HG03045 (cell line): ENCODE results near the gene RTL9.

Experiments
- ATAC-seq: cut with Tn5 transposase; IDR thresholded peaks from one replicate; pipeline ENCODE4 v1.9.1; 2021; ENCODE audit warnings: mild to moderate bottlenecking, moderate library complexity; ENCODE audit not compliant: unreplicated experiment

Gene RTL9

DNA sequence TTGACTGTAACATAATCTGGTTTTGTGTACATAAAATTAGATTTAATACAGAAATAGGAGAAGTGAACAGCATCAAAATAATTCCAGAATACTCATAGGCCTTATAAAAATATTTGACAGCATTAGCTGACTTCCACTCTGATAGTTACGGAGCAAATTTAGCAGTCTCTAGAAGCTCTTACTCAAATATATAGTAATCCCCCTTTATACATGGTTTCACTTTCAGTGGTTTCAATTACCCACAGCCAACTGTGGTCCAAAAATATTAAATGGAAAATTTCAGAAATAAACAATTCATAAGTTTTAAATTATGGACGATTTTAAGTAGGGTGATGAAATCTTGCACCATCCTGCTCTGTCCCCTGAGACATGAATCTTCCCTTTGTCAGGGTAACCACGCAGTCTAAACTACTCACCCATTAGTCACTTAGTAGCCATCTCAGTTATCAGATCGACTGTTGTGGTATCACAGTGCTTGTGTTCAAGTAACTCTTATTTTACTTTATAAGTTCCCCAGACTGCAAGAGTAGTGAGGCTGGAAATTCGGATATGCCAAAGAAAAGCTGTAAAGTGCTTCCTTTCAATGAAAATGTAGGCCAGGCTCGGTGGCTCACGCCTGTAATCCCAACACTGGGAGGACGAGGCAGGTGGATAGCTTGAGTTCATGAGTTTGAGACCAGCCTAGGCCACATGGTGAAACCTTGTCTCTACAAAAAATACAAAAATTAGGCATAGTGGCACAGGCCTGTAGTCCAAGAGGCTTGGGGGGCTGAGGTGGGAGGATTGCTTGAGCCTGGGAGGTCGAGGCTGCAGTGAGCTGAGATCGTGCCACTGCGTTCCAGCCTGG lies 17.2 kb upstream of the RTL9 start:
- ATAC-seq, result no peak

DNA sequence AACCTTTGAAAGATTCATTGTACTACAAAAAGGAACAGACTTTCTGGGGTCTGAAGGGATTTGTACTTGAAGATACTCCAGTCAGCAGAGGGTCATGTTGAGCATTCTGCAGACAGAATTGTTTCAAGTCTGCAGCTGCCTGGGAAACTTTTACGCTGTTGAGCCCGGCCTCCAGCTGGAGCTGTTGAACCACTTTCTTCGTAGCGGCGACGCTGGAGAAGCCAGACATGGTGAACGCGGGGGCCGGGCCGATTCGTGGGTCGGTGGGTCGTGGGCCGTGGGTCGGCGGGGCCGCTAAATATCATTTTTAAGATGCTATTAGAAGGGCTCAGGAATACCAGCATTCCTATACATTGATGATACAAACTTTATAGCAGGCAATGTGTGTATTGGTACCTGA lies 12.0 kb upstream of the RTL9 start:
- ATAC-seq, result no peak

DNA sequence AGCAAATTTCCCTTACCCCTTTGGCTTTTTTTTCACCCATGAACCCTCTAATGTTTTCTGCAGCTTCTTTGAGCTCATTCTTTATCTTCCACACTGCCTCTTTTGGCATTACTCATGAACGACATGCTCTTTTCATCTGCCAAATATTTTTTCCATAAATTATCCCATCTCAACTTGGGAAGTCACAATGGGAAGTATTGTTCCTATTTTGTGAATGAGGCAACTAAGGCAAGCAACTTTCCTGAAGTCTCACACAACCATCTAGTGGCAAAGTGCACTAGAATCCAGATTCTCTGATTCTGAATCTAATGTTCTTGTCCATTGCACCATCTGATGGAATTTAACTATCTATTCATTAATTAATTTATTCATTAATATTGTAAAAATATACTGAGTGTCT lies 625 bp downstream of the RTL9 start:
- no peak for ATAC-seq

DNA sequence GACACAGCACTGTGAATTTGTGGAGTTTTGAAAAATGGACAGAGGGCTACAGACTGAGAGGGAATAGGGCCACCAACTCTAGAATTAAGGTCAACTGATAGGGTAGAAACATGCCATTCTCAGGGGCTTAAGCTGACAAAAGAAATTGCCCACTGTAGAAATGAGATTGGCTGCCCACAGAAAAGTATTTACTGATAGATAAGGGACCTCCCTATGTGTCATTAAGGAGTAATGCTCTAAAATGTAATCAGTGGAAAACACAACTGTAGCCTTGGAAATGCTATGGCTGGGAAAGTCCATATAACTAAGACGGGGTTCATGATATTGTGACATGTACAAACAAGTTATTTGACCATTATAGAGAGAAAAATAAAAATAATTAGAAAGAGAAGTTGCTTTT lies 4.6 kb downstream of the RTL9 start:
- ATAC-seq, result no peak

DNA sequence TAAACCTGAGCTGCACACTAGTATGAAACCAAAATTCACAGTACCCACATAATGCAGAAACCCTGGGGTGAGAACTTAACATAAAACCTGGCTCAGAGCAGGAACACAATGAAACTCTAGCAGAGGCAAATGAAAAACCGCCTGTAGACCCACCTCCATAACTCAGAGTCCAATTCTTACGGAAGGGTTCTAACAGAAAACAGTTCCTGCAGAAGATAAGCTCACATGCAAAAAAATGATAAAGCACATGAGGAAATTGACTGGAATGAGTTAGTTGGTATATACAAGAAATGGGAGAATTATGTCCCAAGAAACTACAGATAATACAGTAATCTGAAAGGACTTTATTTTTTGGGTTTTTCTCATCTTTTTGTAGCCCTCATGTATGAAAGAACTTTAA lies 14.7 kb downstream of the RTL9 start:
- no peak for ATAC-seq

DNA sequence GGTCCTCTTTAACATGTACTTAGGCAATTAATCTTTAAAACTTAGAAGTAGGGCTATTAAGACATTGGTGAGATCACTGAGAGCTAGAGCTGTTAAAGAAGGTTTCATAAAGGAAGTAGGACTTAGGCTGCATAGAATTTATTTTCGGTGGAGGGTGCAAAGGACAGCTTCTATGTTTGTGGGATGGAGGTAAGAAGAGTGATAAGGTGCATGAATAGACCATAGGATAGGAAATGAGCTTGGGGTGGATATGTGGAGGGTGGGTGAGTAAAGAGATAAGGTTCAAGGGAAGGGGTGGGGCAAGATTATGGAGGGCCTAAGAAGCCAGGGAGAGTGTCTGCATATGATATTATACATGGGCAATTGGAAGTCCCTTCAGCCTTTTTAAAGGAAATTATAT lies 15.9 kb downstream of the RTL9 start:
- no peak for ATAC-seq

DNA sequence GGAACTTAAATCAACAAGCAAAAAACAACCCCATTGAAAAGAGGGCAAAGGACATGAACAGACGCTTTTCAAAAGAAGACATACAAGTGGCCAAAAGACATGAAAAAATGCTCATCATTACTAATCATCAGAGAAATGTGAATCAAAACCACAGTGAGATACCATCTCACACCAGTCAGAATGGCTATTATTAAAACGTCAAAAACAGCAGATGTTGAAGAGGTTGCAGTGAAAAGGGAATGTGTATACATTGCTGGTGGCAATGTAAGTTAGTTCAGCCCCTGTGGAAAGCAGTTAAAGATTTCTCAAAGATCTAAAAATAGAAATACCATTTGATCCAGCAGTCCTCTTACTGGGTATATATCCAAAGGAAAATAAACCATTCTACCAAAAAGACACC lies 22.6 kb downstream of the RTL9 start:
- ATAC-seq, result no peak

DNA sequence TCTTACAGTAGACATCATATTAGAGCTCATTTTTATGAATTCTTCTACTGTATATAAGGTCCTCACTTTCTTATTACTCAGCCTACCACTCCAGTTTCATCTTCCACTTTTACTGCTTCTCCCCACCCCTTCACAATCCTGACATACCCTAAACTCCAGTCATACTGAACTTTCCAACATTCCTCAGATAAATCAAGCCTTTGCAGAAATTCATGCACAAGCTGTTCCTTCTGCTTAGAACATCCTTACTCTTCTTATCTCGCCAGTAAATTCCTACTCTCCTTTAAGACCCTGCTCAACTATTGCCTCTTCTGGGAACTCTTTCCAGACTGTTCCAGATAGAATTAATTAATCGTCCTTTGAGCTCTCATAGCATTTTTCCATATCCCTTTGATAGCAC lies 24.8 kb downstream of the RTL9 start:
- no peak for ATAC-seq

DNA sequence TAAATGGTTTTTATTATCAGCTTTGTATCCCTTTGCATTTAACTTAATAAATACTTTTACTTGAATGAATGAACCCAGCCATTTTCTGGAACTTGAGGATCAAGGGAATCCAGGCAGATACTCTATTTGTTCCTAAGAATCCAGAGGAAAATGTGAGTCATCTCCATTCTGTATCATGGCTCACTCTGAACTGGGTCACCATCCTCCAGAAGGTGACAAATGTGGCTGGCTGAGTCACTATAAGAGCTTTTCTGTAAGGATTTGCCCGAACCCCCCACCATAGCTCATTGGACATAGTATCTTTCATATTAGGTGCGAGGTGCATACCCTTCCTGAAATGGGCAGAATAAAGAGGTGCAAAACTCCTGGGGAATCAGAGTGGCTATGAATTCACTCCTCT lies 25.8 kb downstream of the RTL9 start:
- ATAC-seq, result no peak

DNA sequence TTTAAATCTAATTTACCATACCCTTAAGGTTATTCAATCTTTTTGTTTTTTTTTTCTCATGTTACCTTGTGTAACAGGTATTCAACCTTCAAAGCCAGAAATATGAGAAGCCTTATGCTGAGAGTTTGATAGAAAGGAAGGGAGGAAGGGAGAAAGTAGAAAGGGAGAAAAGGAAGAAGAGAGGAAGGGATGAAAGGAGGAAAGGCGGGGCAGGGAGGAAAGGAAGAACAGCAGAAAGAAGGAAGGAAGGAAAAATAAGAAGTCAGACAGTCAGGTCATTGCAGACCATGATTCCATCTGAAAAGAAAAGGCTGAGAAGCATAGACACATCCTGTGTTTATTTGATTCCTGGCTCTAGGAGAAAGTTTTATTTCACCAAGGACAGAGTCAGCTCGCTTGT lies 30.9 kb downstream of the RTL9 start:
- no peak for ATAC-seq

DNA sequence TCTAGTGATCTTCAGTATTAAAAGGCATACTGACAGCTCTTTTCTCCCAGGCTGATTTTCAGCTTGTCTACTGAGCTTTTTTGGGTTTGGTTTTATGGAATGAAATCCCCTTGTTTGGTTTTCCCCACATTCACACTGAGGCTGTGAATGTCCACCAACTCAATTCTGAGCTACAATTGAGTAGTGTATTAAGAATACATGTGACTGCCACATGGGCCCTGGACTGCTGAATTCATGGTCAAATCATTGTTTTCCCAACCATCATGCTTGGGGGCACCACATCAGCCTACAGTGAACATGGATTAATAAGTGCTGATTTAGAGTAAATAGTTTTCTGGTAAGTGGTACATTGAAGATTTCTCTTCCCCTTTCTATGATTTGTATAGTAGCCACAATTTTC lies 32.4 kb downstream of the RTL9 start:
- no peak for ATAC-seq

DNA sequence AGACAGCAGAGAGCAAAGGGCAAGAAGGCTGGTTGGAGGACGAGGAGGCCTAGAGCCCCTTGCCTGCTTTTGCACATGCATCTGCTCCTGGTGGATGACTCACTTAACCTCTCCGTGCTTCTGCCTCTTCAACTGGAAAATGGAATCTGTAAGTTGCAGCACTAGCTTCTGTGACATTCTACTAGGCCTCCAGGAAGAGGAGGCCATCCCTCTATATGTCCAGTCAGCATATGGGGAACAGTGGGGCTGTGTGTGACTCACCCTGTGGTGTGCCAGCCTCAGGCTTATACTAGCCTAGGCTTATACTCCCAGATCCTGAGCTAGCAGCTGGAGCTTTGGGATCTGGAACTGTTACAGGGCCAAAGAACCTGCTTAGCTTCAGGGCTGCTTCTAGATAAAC lies 36.0 kb downstream of the RTL9 start:
- ATAC-seq, result no peak

DNA sequence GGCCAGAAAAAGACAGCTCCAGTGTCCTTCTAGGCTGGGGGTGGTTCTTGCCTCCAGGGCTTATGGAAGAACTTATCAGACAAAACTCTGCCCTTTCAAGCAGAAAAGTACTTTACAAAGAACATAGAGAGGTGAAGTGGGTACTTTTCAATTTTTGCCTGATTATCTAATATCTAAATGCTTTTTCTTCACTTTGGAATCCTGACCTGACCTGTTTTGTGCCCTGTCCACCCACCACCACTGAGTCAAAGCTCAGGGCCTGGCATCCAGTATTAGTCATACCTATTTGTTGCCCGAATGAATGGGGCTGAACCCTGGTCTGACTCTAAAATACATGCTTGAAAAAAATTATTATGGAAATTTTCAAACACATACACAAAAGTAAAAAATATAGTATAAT lies 37.2 kb downstream of the RTL9 start:
- ATAC-seq, result no peak

DNA sequence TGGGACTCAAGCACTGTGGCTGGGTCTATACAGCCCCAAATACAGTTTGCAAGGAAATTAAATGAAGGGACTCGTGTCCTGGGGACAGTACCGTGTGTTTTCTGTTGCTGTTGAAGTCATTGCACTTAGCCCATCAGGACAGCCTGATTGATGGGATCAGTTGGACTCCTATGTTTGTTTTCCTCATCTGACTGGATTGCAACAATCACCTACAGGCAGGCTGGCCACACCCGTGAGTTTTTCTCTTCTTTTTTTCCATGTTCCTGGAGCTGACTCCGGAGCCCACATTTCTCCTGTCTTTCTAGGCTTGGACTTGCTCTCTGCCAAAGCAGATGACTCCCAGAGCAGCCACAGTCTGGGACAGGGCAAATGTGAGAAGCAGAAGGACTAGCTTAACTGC lies 38.1 kb downstream of the RTL9 start:
- ATAC-seq, result no peak

DNA sequence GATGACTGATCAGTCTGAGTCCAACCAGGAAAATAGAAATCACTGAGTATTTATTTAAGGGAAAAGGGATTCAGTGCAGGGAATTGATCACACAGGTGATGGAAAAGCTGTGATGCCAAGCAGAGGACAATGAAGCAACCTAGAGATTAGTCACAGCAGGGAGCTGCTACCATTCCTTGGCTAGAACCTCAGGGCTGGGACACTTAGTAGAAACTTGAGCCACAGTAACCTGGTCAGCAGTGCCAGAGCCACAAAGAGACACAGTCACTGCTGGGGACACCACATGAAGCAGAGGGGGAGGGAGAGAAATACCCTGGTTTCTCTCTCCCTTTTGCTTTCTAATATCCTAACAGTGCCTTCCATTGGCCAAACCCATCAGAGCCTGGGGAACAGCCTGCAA lies 38.7 kb downstream of the RTL9 start:
- ATAC-seq, result no peak

DNA sequence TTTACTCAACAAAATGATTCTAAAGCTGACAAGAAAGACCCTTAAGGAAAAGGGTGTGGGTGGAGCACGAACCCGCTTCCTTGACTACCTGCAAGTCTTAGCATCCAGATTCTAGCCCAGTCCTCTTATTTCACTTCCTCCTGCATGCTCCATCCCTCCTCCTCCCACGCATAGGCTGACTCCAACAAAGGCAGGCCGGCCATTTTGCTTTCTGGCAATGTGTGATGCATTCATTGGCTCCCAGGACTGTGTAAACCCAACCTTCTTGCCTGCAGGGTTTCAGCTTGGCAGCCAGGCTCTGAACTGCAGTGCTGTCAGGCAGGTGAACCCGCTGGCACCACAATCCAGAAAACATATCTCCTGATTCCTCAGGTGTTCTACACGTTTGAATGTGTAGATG lies 39.3 kb downstream of the RTL9 start:
- ATAC-seq, result no peak

DNA sequence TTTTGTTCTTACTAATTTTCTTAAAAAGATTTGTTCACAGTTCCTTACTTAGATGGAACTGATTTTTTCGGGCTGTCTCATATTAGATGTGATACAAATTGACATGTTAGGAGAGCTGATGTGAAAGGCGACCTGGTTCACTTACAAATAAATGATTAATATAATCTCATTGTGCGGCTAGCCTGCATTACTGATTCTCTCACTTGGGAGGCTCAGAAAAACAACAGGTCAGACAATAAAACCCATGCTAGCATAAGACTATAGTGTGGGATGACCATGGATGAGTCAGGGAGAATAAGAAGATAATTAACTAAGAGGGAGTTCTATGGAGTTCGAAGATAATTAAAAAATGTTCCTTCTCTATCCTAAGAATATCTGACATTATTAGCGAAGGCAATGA lies 40.8 kb downstream of the RTL9 start:
- ATAC-seq, result no peak

DNA sequence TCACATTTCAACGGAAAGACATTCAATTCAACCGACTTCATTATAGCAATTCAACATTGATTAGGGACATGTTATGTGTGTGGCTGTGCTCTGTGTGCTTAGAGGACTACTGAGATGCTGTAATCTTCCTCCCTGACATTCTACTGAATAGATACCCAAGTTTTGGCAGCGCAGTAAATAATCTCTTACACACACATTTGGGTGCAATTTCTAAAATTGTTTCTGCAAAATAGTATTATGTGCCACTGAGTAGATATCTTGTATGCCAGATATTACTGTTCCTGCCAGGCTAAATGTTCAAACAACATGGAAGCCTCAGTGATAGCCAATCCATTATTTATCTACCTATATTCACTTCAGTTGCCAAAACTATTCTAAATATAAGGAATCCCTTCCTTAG lies 41.3 kb downstream of the RTL9 start:
- ATAC-seq, result no peak

DNA sequence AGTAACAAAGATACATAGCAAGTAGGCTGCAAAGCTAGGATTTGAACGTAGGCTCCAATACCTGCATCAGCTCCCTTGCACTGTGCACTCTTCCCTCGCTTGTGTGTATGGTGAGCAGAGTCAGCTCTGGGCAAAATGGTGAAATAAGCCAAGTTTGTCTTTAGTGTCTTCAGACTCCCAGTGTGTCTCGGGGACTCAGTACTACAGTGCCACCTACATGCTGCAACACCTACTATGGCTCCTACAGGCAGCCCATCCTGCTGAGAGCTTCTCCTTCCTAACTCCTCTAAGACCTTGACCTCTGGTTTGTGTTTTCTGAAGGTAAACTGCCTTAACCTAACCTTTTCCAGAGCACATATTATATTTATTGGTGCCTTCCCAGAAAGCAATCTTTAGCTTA lies 42.5 kb downstream of the RTL9 start:
- ATAC-seq, result no peak

DNA sequence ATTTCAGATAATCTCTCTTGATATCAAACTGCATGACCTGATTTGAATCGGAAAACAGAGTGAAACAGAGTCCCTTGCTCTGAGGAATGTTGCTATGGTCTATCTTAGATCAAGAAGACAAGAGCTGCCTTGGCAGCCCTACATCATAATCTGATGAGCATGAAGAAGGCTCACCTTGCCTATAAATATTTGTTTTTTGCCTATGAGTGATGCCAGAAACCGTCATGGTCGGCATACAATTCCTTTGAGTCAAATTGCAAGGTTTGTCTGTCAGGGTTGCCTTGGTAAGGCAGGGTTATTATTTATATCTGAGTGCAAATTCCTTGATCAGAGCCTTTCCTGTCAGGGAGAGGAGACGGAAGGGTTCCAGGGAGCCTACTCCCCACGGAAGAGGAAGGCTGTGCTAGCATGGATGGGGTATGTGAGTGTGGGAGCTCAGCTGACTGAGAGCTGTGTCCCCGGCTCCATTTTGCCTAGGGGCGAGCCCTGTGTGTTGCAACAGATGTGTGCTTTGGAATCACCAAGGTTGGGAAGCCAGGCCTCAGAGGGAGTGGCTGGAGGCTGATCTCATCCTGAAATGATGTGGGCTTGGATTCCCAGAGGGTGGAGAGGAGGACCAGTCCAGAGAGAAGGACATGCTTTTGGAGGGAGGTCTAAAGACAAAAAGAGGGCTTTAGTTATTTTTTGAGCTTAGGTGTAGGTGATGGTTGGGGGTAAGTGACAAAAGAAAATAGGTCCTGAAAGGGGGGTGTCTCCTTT lies 43.6 kb downstream of the RTL9 start:
- ATAC-seq, result no peak

DNA sequence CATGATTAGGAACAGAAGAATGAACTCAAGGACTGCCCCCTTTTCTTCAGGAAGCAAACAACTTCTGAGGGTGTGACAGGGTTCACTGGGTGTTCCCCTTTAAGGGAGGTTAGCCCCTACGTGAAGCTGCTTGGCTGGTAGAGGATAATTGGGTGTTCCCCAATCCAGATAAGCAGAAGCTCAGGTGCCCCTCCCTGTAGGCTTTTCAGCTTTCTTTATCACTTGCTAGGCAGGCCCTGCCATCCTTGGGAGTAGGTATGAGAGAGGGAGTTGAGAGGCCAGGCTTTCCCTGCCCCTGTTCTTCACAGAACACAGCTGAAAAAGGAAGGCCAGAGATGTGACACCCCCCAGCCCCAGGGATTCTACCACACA lies 44.2 kb downstream of the RTL9 start:
- ATAC-seq, result no peak

DNA sequence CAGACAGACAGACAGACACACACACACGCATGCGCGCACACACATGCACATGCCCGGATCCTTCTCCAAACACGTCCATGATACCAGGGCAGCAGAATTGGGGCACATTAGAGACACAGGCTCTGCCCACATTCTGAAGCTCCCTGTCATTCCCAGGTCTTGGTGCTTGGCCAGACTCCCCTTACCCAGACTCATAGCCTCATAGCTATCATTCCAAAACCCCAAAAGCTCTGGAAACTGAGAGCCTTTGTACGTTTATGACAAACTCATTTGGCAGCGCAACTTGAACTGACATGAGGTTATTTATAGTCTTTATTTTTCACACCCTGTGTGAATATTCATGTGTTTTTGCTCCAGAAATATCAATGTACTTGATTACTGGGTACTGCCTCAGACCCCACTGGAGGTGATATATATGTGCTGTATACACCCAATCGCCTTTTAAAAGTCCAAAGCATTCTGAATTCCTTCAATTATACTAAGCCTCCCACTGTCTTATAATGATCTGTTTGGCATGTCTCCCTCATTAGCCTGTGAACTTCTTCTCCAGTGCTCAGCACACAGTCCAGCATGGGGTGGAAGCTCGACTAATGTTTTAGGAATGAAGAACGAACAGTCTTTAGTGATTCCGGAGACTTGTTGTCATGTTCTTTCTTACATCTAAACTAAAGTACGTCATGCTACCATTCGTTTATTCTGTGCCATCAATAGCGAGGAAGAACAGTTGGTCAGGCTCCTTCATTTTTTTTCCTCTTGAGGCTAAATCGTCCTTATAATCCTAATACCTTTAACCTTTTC lies 45.0 kb downstream of the RTL9 start:
- ATAC-seq, result no peak
